HL-60 (cell line): ENCODE measurements around the gene TAF4.

Source experiments
- DNase-seq, 2 experiments: peaks; one replicate each; pipeline ENCODE4 v3.0.0-alpha.2; 2010 to 2020; ENCODE audit warnings: low read depth in 1 of 2, low spot score in 1 of 2
- H3K27ac ChIP-seq: fragments of 250-450 bp; sonication (Bioruptor Pico); replicated peaks from 2 replicates; pipeline ENCODE4 v1.5.1; 2020; ENCODE audit warnings: mild to moderate bottlenecking, moderate library complexity
- H3K27me3 ChIP-seq: fragments of 250-450 bp; sonication (Bioruptor Pico); 2 replicates; pipeline ENCODE4 v1.5.1; 2021; ENCODE audit warnings: mild to moderate bottlenecking, moderate library complexity; ENCODE audit not compliant: insufficient read depth, poor library complexity, severe bottlenecking
- H3K4me3 ChIP-seq: replicated peaks from 2 replicates; pipeline ENCODE4 v1.5.1; 2011; ENCODE audit warnings: mild to moderate bottlenecking, control low read depth, low read length; ENCODE audit not compliant: insufficient read depth
- GABPA ChIP-seq: IDR thresholded peaks from 2 replicates; pipeline ENCODE4 v1.6.1; 2012; ENCODE audit warnings: low read depth
- POLR2AphosphoS5 ChIP-seq: IDR thresholded peaks from 2 replicates; pipeline ENCODE4 v1.6.1; 2012; ENCODE audit warnings: low read depth
- SPI1 ChIP-seq: IDR thresholded peaks from 2 replicates; pipeline ENCODE4 v1.6.1; 2012; ENCODE audit warnings: low read depth, mild to moderate bottlenecking, borderline replicate concordance
- TF ChIP-seq, protein P1 (sequence below): IDR thresholded peaks from one replicate; pipeline ENCODE4 v1.5.1; 2011; ENCODE audit warnings: low read length, control low read depth, inconsistent platforms; ENCODE audit not compliant: insufficient read depth
- TF ChIP-seq, protein P2 (sequence below): IDR thresholded peaks from 2 replicates; pipeline ENCODE4 v1.6.1; 2012; ENCODE audit warnings: low read depth; ENCODE audit not compliant: insufficient replicate concordance

Gene TAF4

DNA sequence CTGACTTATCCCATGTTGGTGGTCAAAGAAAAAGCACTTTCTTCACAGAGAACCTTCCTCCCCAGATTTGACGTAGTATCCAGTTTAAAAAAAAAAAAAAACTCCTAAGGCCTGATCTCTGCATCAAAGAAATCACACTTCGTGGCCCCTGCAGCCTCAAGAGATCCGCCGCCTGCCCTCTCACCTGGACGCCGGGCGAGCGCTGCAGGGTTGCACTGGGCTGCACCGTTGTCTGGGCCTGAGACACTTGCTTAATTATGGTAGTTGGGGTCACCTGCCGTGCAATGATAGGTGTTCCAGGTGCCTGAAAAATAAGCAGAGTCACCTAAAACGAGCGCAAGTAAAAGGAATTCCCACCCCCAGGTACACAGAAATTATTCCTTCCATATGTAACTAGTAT is 53.0 kb downstream of the TAF4 start:
- Histone ChIP-seq H3K27ac (no peak overlapping the region), H3K4me3 (no peak overlapping the region), H3K27me3 (no peaks in the 10 kb centered on the region)
- DNase-seq = no peak
- TF ChIP-seq, protein P1, sequence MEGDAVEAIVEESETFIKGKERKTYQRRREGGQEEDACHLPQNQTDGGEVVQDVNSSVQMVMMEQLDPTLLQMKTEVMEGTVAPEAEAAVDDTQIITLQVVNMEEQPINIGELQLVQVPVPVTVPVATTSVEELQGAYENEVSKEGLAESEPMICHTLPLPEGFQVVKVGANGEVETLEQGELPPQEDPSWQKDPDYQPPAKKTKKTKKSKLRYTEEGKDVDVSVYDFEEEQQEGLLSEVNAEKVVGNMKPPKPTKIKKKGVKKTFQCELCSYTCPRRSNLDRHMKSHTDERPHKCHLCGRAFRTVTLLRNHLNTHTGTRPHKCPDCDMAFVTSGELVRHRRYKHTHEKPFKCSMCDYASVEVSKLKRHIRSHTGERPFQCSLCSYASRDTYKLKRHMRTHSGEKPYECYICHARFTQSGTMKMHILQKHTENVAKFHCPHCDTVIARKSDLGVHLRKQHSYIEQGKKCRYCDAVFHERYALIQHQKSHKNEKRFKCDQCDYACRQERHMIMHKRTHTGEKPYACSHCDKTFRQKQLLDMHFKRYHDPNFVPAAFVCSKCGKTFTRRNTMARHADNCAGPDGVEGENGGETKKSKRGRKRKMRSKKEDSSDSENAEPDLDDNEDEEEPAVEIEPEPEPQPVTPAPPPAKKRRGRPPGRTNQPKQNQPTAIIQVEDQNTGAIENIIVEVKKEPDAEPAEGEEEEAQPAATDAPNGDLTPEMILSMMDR = no peak
- TF ChIP-seq SPI1 = no peak
- TF ChIP-seq GABPA = no peak
- TF ChIP-seq, protein P2, sequence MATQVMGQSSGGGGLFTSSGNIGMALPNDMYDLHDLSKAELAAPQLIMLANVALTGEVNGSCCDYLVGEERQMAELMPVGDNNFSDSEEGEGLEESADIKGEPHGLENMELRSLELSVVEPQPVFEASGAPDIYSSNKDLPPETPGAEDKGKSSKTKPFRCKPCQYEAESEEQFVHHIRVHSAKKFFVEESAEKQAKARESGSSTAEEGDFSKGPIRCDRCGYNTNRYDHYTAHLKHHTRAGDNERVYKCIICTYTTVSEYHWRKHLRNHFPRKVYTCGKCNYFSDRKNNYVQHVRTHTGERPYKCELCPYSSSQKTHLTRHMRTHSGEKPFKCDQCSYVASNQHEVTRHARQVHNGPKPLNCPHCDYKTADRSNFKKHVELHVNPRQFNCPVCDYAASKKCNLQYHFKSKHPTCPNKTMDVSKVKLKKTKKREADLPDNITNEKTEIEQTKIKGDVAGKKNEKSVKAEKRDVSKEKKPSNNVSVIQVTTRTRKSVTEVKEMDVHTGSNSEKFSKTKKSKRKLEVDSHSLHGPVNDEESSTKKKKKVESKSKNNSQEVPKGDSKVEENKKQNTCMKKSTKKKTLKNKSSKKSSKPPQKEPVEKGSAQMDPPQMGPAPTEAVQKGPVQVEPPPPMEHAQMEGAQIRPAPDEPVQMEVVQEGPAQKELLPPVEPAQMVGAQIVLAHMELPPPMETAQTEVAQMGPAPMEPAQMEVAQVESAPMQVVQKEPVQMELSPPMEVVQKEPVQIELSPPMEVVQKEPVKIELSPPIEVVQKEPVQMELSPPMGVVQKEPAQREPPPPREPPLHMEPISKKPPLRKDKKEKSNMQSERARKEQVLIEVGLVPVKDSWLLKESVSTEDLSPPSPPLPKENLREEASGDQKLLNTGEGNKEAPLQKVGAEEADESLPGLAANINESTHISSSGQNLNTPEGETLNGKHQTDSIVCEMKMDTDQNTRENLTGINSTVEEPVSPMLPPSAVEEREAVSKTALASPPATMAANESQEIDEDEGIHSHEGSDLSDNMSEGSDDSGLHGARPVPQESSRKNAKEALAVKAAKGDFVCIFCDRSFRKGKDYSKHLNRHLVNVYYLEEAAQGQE = no peak
- TF ChIP-seq POLR2AphosphoS5 = no peak

DNA sequence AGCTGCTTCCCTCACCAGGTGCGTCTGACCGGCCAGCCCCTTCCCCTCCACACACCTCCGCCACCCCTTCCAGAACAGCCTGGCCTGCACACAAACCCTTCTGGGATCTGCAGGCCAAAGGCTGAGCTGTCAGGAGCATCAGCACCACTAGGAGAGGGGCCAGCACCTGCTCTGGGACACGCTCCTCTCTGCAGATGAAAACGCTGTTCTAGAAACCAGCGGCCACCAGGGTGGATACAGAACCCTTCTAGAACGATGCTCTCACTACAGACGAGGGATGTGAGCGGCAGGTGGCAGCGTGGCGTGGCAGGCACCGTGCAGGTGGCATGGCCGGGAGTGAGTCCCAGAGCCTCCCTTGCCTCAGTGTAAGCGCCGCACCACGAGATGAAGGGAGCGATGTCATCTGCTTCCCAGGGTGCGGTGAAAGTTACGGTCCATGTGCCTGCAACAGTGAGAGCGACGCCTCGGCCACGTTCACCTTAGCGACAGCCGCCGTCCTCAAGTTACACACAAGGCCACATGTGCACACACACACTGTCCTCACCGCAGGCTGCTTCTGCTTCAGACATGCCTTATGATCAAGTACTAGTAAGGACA is 53.6 kb downstream of the TAF4 start:
- no peak overlapping the region for H3K4me3 ChIP-seq
- H3K27me3 ChIP-seq = no peaks in the 10 kb centered on the region
- no peak for DNase-seq
- TF ChIP-seq POLR2AphosphoS5 (no peak), SPI1 (no peak), GABPA (no peak)
- TF ChIP-seq, protein P1 = no peak
- TF ChIP-seq, protein P2 = no peak
- no peak overlapping the region for H3K27ac ChIP-seq

DNA sequence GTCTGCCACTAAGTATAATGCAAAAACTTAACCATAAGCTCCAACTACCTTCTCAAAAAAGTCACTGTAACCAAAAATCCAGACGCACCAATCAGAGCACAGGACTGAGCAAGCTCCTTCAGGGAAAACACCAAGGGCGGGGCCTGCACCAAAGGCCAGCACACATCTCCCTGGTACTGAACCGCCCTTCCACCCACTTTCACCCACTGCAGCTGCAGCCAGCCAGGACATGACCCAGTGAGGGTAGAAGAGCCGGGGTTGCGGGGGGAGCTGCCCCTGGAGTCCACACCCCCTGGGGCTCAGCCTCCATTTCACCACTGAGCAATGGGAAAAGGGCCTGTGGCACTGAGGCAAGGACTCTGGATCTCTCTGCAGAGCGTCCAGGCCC is 54.3 kb downstream of the TAF4 start:
- no peak overlapping the region for H3K4me3 ChIP-seq
- H3K27me3 ChIP-seq = no peaks in the 10 kb centered on the region
- H3K27ac ChIP-seq = no peak overlapping the region
- TF ChIP-seq GABPA (no peak), POLR2AphosphoS5 (no peak), SPI1 (no peak)
- TF ChIP-seq, protein P1 = no peak
- TF ChIP-seq, protein P2 = no peak
- no peak for DNase-seq
